Vagina (tissue), 2 donors: ENCODE data around the gene CAMTA2.

ENCODE experiments used
- CTCF ChIP-seq, 3 experiments: fragments of 450-650 bp in 2 of 3; fragments of 200-600 bp in 1 of 3; sonication (generic) in 1 of 3; IDR thresholded peaks; one replicate each; pipeline ENCODE4 v1.5.1; 2017 to 2019; ENCODE audit warnings: antibody characterized with exemption in 3 of 3, mild to moderate bottlenecking in 2 of 3, moderate library complexity in 2 of 3
- POLR2A ChIP-seq, 2 donors: fragments of 450-650 bp; IDR thresholded peaks; one replicate each; pipeline ENCODE4 v1.6.1; 2017; ENCODE audit warnings: antibody characterized with exemption in 2 of 2, mild to moderate bottlenecking in 2 of 2, moderate library complexity in 2 of 2
- POLR2AphosphoS5 ChIP-seq, 2 donors: sonication (generic); formaldehyde crosslinking; IDR thresholded peaks; one replicate each; pipeline ENCODE4 v1.9.0; 2017; ENCODE audit warnings: antibody characterized with exemption in 2 of 2, mild to moderate bottlenecking in 2 of 2, low read depth in 1 of 2; ENCODE audit not compliant: insufficient read depth in 1 of 2

DNA sequence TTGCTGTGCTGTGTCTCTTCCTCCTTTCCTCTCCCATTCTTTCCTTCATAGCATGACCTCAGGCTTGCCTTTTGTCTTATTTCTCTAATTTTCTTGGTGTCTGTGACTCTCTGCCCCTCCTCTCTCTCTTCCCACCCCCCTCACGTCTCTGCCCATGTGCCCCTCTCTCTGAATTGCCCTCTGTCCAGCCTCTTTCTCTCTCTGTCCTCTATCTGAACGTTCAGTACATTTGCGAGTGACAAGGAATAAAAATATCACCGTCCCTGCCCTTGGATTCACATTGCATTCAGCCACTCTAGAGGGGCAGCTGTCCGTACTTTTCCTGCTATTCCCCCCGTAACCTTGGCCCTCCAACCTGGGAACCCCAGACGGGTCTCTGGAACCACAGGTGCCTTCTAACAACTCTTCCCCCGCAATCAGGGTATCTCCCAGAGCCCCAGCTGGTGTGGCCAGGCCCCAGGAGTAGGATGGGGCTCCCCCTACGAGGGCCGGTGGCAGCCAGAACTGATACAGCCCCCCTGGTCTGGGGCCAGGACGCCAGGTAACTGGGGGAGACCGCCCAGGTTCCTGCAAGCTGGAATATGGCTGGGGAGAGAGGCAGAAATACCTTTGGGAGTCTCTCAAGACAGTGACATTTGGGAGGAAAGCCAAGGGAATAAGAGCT is 12.1 kb upstream of the CAMTA2 start:
- TF ChIP-seq CTCF (IDR thresholded peaks at IDR 0.05) (no peak), POLR2A (IDR thresholded peaks at IDR 0.05) (no peak), POLR2AphosphoS5 (IDR thresholded peaks at IDR 0.05; ENCODE audit: insufficient read depth in 1 of 2, low read depth in 1 of 2) (no peak)
